HG02884 (cell line): ENCODE measurements around the gene ACAP1.
"Not testable (repeated sequence)": the region's sequence is repeated elsewhere in the genome, so short reads cannot be mapped to it uniquely, and the experiment has no call there.

Experiments
- ATAC-seq: cut with Tn5 transposase; IDR thresholded peaks from one replicate; pipeline ENCODE4 v1.9.1; 2021; ENCODE audit warnings: mild to moderate bottlenecking, moderate library complexity; ENCODE audit not compliant: unreplicated experiment

ACAP1 gene

GRCh38 chr17:7352910-7353635 is 16.7 kb downstream of the ACAP1 start:
- ATAC-seq, result no peak

- no peak for ATAC-seq
Observed at GRCh38 chr17:7354262-7354843, 18.0 kb downstream of the ACAP1 start.

- no peak for ATAC-seq
Observed at GRCh38 chr17:7355053-7355452, 18.7 kb downstream of the ACAP1 start, which contains the start of gene TMEM95. Gene TMEM95, plus strand, starts transcription at chr17:7355156. Its CDS starts 49 bp downstream, at chr17:7355205.

- no peak for ATAC-seq
Observed at GRCh38 chr17:7355573-7355972, 19.2 kb downstream of the ACAP1 start.

- no peak for ATAC-seq
Observed at GRCh38 chr17:7356072-7356549, 19.8 kb downstream of the ACAP1 start.

GRCh38 chr17:7356756-7357155 is 20.4 kb downstream of the ACAP1 start:
- no peak for ATAC-seq

- ATAC-seq, result no peak
Observed at GRCh38 chr17:7357381-7357780, 21.1 kb downstream of the ACAP1 start.

- ATAC-seq, result no peak
Observed at GRCh38 chr17:7361906-7362305, 25.6 kb downstream of the ACAP1 start.

GRCh38 chr17:7363311-7363710 is 27.0 kb downstream of the ACAP1 start:
- no peak for ATAC-seq

GRCh38 chr17:7365963-7366362 is 29.6 kb downstream of the ACAP1 start:
- not testable (repeated sequence) for ATAC-seq

GRCh38 chr17:7367083-7367482 is 30.8 kb downstream of the ACAP1 start:
- no peak for ATAC-seq

GRCh38 chr17:7367918-7368598 is 31.7 kb downstream of the ACAP1 start:
- no peak for ATAC-seq

- not testable (repeated sequence) for ATAC-seq
Observed at GRCh38 chr17:7368599-7368994, 32.3 kb downstream of the ACAP1 start.

GRCh38 chr17:7369825-7370224 is 33.5 kb downstream of the ACAP1 start:
- ATAC-seq, result no peak

GRCh38 chr17:7370853-7371252 is 34.5 kb downstream of the ACAP1 start:
- ATAC-seq, result no peak

GRCh38 chr17:7374353-7374752 is 38.0 kb downstream of the ACAP1 start:
- no peak for ATAC-seq

- ATAC-seq, result no peak
Observed at GRCh38 chr17:7379134-7379533, 42.8 kb downstream of the ACAP1 start.

GRCh38 chr17:7380321-7380720 is 44.0 kb downstream of the ACAP1 start:
- no peak for ATAC-seq

GRCh38 chr17:7380855-7381683 is 44.7 kb downstream of the ACAP1 start, which contains the start of gene TNK1:
Gene TNK1, plus strand, starts transcription at chr17:7381089. Its CDS starts 1,838 bp downstream, at chr17:7382927.
- ATAC-seq, result no peak

GRCh38 chr17:7382901-7383300 is 46.6 kb downstream of the ACAP1 start:
- ATAC-seq, result no peak

- no peak for ATAC-seq
Observed at GRCh38 chr17:7383371-7383741, 47.0 kb downstream of the ACAP1 start.
